ENCODE measurements around the gene TMEM150A.

DNA sequence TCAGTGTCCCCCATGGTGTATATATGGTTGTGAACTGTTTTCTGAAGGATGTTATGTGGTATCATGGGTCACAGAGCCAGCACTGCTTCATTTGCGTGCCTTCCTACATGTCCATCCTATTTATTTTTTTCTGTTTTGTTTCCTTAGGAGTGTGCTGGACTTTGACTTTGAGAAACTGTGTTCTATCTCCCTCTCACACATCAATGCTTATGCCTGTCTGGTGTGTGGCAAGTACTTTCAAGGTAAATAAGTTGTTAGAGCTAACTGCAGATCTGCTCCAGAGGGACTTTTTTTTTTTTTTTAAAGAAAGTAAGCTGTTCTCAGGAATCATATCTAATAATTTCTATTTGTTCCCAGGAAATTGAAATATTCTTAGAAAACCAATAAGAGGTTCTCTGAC is 18.8 kb upstream of the TMEM150A start:
- TF ChIP-seq, protein P1, sequence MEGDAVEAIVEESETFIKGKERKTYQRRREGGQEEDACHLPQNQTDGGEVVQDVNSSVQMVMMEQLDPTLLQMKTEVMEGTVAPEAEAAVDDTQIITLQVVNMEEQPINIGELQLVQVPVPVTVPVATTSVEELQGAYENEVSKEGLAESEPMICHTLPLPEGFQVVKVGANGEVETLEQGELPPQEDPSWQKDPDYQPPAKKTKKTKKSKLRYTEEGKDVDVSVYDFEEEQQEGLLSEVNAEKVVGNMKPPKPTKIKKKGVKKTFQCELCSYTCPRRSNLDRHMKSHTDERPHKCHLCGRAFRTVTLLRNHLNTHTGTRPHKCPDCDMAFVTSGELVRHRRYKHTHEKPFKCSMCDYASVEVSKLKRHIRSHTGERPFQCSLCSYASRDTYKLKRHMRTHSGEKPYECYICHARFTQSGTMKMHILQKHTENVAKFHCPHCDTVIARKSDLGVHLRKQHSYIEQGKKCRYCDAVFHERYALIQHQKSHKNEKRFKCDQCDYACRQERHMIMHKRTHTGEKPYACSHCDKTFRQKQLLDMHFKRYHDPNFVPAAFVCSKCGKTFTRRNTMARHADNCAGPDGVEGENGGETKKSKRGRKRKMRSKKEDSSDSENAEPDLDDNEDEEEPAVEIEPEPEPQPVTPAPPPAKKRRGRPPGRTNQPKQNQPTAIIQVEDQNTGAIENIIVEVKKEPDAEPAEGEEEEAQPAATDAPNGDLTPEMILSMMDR (IDR thresholded peaks at IDR 0.05), result no peak
- TF ChIP-seq POLR2A (IDR thresholded peaks at IDR 0.05), result no peak

All from testis (tissue), 2 donors.